Cerebellar cortex (tissue), 1 donor: ENCODE data around the gene CYP2W1.

Source experiments
- DNase-seq: peaks from one replicate; pipeline ENCODE4 v3.0.0-alpha.2; 2015; ENCODE audit warnings: low spot score

CYP2W1 gene

GRCh38 chr7:1015196-1016121 lies 32.5 kb downstream of the CYP2W1 start:
- no peak for DNase-seq

- no peak for DNase-seq
Measured at GRCh38 chr7:1016577-1017531, 33.9 kb downstream of the CYP2W1 start.

GRCh38 chr7:1017586-1018333 lies 34.8 kb downstream of the CYP2W1 start:
- DNase-seq: no peak

GRCh38 chr7:1018334-1018695 lies 35.3 kb downstream of the CYP2W1 start:
- DNase-seq: no peak

- no peak for DNase-seq
Measured at GRCh38 chr7:1019255-1019785, 36.3 kb downstream of the CYP2W1 start.

GRCh38 chr7:1019789-1020610 lies 37.0 kb downstream of the CYP2W1 start:
- DNase-seq: peak; percentile 48

- DNase-seq: no peak
Measured at GRCh38 chr7:1020849-1021251, 37.9 kb downstream of the CYP2W1 start.

- no peak for DNase-seq
Measured at GRCh38 chr7:1021366-1021765, 38.4 kb downstream of the CYP2W1 start.

GRCh38 chr7:1021931-1022330 lies 39.0 kb downstream of the CYP2W1 start:
- no peak for DNase-seq

GRCh38 chr7:1022356-1022755 lies 39.4 kb downstream of the CYP2W1 start:
- no peak for DNase-seq

- DNase-seq: no peak
Measured at GRCh38 chr7:1022801-1023465, 40.0 kb downstream of the CYP2W1 start.

- no peak for DNase-seq
Measured at GRCh38 chr7:1024331-1024841, 41.4 kb downstream of the CYP2W1 start.

- no peak for DNase-seq
Measured at GRCh38 chr7:1024876-1025742, 42.1 kb downstream of the CYP2W1 start.

GRCh38 chr7:1025743-1026581 lies 43.0 kb downstream of the CYP2W1 start:
- no peak for DNase-seq

- DNase-seq: no peak
Measured at GRCh38 chr7:1026721-1027161, 43.8 kb downstream of the CYP2W1 start.

GRCh38 chr7:1027242-1028043 lies 44.5 kb downstream of the CYP2W1 start:
- no peak for DNase-seq
